GM21381 (cell line): Measurements from ENCODE around the gene RNASEL.
"Not testable (repeated sequence)": the region's sequence is repeated elsewhere in the genome, so short reads cannot be mapped to it uniquely, and the experiment has no call there.

Experiments used
- ATAC-seq: cut with Tn5 transposase; IDR thresholded peaks from one replicate; pipeline ENCODE4 v1.9.1; 2021; ENCODE audit warnings: mild to moderate bottlenecking, moderate library complexity; ENCODE audit not compliant: unreplicated experiment

Gene RNASEL

GRCh38 chr1:182565537-182565936, 23.5 kb downstream of the RNASEL start:
- ATAC-seq = no peak

DNA sequence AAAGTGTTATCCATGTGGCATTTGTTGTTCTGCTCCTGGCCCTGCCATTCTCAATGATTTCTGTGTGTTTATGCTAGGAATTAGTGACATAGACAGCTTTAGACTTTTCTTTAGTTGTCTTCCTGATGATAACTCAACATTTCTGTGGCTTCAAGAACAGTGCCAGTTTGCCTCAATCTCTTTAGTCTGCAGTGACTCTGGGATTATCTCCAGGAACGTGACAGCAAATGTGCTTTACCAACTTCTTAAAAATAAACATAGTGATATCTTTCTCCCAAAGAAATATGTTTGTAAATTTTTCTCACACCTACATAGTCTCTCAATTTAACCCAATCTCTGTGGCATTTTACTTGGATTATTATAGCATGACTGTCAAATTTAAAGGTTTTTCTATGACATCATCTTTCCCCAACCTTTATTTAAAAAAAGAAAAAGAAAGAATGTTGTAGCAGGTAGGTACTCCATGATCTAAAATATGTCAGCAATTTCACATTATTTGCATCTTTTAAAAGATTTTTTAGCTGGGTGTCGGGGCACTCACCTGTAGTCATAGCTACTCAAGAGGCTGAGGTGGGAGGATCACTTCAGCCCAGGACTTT, 24.6 kb downstream of the RNASEL start:
- ATAC-seq = no peak

GRCh38 chr1:182563095-182563494, 26.0 kb downstream of the RNASEL start:
- no peak for ATAC-seq

DNA sequence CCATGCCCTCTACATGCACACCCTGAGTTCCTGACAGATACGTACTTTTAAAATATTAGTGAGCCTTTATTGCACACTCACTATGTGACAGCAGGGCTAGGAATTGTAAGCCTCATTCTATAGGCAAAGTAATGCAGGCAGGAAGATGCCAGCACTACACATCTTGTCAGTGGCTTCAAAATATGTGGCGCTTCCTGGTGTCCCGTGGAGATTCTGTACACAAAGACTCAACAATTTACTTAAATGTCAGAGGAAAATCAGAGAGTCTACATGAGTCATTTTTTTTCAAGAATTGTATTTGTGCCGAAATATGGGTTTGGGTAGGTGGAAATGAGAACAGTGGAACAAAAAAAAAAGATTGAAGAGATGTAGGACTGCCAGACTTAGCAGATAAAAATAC, 27.6 kb downstream of the RNASEL start:
- ATAC-seq = no peak

DNA sequence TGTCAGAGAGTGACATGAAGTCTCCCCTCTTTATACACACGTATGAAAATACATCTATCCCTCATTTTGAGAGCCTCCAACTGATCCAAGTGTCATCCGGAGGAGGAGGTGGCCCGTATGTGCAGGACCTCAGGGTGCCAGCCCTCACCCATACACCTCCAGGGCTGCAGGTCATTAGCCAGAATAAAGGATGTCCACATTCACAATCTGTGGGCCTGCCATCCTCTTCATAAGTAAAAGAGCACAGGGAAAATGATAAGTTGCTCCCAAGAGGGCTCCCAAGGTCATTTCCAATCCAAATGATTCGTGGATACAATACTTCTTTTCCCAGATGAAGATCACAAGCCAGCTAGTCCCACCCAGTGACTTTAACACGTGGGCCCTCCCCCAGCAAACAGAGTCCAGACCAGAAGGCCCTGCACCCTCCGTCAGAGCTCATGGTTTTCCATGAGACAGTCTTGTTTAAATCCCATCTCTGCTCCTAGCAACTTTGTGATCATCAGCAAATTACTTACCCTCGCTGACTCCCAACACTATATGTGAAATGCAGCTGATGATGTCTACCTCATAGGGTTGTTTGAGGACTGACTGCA, 28.6 kb downstream of the RNASEL start:
- ATAC-seq = no peak

DNA sequence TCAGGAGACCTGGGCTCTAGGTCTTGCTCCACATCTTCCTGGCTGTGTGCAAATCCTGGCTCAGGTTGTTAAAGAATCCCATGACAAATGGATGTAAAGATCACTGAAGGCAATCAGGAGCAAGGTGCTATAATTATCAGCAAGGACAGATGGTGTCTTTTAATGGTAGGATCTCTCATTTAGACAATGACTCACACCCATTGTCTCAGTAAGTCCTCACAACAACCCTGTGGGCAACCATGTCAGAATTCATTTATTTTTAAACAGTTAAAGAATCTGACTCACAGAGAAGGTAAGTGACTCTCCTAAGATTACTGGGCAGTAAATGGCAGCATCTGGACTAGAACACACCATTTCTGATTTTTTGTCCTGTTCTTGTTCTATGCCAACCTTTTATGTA, 32.8 kb downstream of the RNASEL start:
- ATAC-seq = no peak

GRCh38 chr1:182555493-182555892, 33.6 kb downstream of the RNASEL start:
- no peak for ATAC-seq

DNA sequence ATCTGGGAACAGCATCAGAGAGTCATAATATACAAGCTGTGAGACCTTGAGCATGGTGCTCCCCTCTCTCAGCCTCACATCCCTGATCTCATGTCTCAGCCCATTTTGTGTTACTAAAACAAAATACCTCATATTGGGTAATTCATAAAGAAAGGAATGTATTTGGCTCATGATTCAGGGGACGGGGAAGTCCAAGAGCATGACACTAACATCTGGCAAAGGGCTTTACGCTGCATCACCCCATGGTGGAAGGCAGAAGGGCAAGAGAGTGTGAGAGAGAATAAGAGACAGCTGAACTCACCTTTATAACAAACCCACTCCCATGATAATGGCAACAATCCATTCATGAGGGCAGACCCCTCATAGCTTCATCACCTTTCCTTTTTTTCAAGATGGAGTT, 36.5 kb downstream of the RNASEL start:
- ATAC-seq = no peak

- ATAC-seq = no peak
These were observed 39.2 kb downstream of the RNASEL start for GRCh38 chr1:182549811-182550210.

- no peak for ATAC-seq
These were observed 39.7 kb downstream of the RNASEL start for GRCh38 chr1:182549346-182549745.

- ATAC-seq = no peak
These were observed 55.2 kb downstream of the RNASEL start for GRCh38 chr1:182533896-182534295.

DNA sequence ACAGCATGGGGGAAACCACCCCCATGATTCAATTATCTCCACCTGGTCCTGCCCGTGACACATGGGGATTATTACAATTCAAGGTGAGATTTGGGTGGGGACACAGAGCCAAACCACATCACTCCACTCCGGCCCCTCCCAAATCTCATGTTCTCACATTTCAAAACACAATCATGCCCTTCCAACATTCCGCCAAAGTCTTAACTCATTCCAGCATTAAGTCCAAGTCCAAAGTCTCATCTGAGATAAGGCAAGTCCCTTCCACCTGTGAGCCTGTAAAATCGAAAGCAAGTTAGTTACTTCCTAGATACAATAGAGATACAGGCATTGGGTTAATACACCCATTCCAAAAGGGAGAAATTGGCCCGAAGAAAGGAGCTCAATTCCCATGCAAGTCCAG, 60.9 kb downstream of the RNASEL start:
- not testable (repeated sequence) for ATAC-seq

DNA sequence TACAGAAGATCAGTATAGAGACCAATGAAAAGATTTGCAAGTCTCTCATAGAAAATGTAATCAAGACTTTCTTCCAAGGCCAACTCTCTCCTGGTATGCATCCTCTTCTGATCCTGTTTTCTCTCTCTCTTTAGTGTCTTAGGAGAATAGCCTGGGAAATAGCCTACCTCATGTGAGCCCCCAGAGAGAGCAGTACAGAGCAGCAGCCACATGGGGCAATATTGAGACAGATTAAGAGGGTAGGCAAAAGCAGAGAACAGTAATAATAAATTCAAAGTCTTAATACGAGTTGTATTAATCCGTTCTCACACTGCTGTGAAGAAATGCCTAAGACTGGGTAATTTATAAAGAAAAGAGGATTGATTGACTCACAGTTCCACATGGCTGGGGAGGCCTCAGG, 61.4 kb downstream of the RNASEL start:
- ATAC-seq = no peak

DNA sequence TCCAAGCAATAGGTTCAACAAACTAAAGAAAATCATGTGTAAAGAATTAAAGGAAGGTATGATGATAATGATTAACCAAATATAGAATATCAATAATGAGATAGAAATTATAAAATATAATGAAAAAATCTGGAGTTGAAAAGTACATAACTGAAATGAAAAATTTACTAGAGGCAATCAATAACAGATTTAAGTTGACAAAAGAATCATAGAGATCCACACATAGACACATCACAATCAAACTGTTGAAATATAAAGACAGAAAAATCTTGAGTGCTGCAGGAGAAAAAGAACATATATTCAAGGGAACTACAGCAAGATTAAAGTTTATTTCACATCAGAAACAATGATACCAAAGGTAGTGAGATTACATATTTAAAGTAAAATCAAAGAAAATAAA, 63.7 kb downstream of the RNASEL start:
- no peak for ATAC-seq
